HEK293T (cell line): ENCODE data around the gene CDH12.

Source experiments
- ARNT ChIP-seq: fragments of 450-650 bp; IDR thresholded peaks from 2 replicates; pipeline ENCODE4 v1.6.1; 2017; ENCODE audit warnings: mild to moderate bottlenecking
- ELF4 ChIP-seq: fragments of 450-650 bp; IDR thresholded peaks from 2 replicates; pipeline ENCODE4 v1.6.1; 2017; ENCODE audit warnings: antibody characterized with exemption
- FOXM1 ChIP-seq: fragments of 450-650 bp; IDR thresholded peaks from 2 replicates; pipeline ENCODE4 v1.6.1; 2017; ENCODE audit warnings: mild to moderate bottlenecking, borderline replicate concordance
- SUZ12 ChIP-seq: fragments of 450-650 bp; IDR thresholded peaks from 2 replicates; pipeline ENCODE4 v1.6.1; 2016; ENCODE audit warnings: mild to moderate bottlenecking
- ZNF384 ChIP-seq: fragments of 450-650 bp; IDR thresholded peaks from 2 replicates; pipeline ENCODE4 v1.6.1; 2016

DNA sequence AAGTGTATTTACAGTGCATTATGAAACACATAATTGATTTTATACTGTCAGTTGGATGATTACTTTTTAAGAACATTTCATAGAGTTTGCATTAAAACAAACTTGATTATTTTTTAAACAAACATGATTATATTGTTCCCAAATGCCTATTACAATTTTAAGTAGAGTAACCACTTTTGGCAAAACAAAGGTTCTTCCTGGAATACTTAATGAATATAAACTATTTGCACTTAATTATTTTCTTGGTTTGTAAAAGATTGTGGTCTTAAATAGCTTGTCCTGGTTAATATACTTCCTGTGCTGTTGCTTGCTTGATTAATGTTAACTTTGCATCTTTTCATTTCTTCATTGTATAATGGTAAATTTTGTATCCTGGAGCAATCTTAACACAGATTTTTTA lies 180.0 kb downstream of the CDH12 start:
- TF ChIP-seq ZNF384 (no peak), SUZ12 (no peak), ARNT (no peak), FOXM1 (no peak), ELF4 (no peak)
